ENCODE measurements around the gene RIMS4. TPM values are rescaled to one million over a fixed set of nuclear protein-coding genes. Genes with fewer than 3 reads are reported as not detected.

The RIMS4 gene
- total RNA-seq, 1 donor from 2014 or later, result 5.3 TPM

GRCh38 chr20:44850272-44850671 lies 39.9 kb upstream of the RIMS4 start:
- H3K27ac Mint-ChIP-seq, result no peak overlapping the region
- peaks cover 3% of the 10 kb centered on the region for H3K4me1 Mint-ChIP-seq
- DNase-seq (ENCODE audit: low spot score), result no peak
- TF ChIP-seq EZH2phosphoT487 (IDR thresholded peaks at IDR 0.05) (no peak), EZH2 (IDR thresholded peaks at IDR 0.05) (no peak)
- TF ChIP-seq, protein P1, sequence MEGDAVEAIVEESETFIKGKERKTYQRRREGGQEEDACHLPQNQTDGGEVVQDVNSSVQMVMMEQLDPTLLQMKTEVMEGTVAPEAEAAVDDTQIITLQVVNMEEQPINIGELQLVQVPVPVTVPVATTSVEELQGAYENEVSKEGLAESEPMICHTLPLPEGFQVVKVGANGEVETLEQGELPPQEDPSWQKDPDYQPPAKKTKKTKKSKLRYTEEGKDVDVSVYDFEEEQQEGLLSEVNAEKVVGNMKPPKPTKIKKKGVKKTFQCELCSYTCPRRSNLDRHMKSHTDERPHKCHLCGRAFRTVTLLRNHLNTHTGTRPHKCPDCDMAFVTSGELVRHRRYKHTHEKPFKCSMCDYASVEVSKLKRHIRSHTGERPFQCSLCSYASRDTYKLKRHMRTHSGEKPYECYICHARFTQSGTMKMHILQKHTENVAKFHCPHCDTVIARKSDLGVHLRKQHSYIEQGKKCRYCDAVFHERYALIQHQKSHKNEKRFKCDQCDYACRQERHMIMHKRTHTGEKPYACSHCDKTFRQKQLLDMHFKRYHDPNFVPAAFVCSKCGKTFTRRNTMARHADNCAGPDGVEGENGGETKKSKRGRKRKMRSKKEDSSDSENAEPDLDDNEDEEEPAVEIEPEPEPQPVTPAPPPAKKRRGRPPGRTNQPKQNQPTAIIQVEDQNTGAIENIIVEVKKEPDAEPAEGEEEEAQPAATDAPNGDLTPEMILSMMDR (IDR thresholded peaks at IDR 0.05), result no peak
- no peaks in the 10 kb centered on the region for H3K36me3 ChIP-seq
- no peaks in the 10 kb centered on the region for H3F3A ChIP-seq (ENCODE audit: low read depth)
- no peaks in the 10 kb centered on the region for H3K4me1 ChIP-seq
- H3K9ac ChIP-seq, result no peak overlapping the region
- no peaks in the 10 kb centered on the region for H4K20me1 ChIP-seq (ENCODE audit: low read depth)
- no peaks in the 10 kb centered on the region for H3K9me3 Mint-ChIP-seq
- no peak overlapping the region for H3K27ac ChIP-seq
- H3K79me2 ChIP-seq (ENCODE audit: low read depth), result no peaks in the 10 kb centered on the region
- H2AFZ ChIP-seq (replicated peaks), result no peak overlapping the region
- H3K4me3 ChIP-seq, result no peak overlapping the region
- no peaks in the 10 kb centered on the region for H3K9me3 ChIP-seq (ENCODE audit: low read depth)
- H3K36me3 Mint-ChIP-seq, result no peaks in the 10 kb centered on the region
- no peak overlapping the region for H3K4me3 Mint-ChIP-seq
- no peak overlapping the region for H3K4me2 ChIP-seq
- H3K27me3 Mint-ChIP-seq (ENCODE audit: insufficient read depth, low read depth), result no peaks in the 10 kb centered on the region
- no peaks in the 10 kb centered on the region for H3K27me3 ChIP-seq

DNA sequence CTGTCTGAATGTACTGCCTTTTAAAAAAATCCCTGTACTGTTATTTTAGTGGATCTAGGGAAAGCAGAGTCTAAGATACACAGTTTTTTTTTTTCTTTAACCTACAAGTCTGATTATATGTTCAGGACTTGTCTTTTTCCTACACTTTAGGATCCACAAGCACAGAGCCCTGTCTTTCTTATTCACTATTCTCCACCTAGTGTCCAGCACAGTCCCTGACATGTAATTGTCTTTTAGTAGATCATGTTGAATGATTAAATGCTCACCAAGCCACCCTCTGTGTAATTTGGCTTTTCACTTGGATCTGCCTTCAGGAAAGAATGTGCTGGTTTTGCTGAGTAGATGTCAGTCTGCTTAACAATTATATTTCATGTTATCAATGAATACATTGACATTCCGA lies 39.4 kb upstream of the RIMS4 start:
- Histone ChIP-seq H3K9me3 (ENCODE audit: low read depth) (no peaks in the 10 kb centered on the region), H3K27me3 (no peaks in the 10 kb centered on the region), H3F3A (ENCODE audit: low read depth) (no peaks in the 10 kb centered on the region), H3K4me3 (no peak overlapping the region), H4K20me1 (ENCODE audit: low read depth) (no peaks in the 10 kb centered on the region), H3K9ac (no peak overlapping the region), H3K27ac (no peak overlapping the region), H2AFZ (replicated peaks) (no peak overlapping the region), H3K4me1 (no peaks in the 10 kb centered on the region), H3K36me3 (no peaks in the 10 kb centered on the region), H3K79me2 (ENCODE audit: low read depth) (no peaks in the 10 kb centered on the region), H3K4me2 (no peak overlapping the region)
- TF ChIP-seq, protein P1 (IDR thresholded peaks at IDR 0.05), result peak; percentile 37
- no peak for TF ChIP-seq EZH2 (IDR thresholded peaks at IDR 0.05)
- DNase-seq (ENCODE audit: low spot score), result peak; percentile 31
- H3K4me1 Mint-ChIP-seq, result peaks cover 3% of the 10 kb centered on the region
- H3K27me3 Mint-ChIP-seq (ENCODE audit: insufficient read depth, low read depth), result no peaks in the 10 kb centered on the region
- H3K4me3 Mint-ChIP-seq, result no peak overlapping the region
- no peak overlapping the region for H3K27ac Mint-ChIP-seq
- H3K36me3 Mint-ChIP-seq, result no peaks in the 10 kb centered on the region
- H3K9me3 Mint-ChIP-seq, result no peaks in the 10 kb centered on the region

DNA sequence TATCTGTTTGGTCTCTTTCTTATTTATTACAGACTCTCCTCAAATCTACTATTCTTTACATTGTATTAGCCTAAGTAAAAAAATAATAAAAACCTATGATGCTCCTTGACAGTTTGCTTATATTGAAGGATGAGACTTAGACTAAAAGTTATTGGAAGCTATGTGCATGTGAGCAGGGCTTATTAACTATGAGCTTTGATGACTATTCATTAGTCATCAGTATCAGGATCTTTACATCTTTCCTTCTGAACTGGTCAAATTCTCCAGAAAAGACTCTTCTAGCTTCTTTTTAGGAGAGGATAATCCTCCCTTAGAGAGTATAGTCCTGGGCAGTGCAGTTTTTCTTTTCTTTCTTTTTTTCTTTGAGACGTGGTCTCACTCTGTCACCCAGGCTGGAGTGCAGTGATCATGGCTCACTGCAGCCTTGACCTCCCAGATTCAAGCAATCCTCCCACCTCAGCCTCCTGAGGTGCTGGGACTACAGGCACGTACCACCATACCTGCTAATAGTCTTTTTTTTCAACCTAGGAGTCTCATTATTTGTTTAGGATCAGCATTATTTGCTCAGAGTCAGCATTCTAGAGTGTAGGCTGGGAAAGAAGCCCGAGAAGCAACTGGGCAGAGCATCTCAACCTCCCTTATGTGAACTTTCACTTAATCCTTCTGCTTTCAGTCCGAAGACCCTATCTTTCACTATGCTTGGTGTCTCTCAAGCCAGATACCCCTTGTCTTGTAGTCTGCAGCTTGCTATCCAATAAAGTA lies 38.1 kb upstream of the RIMS4 start:
- DNase-seq (ENCODE audit: low spot score), result no peak

More for the DNA sequence above, 38.1 kb upstream of the RIMS4 start:
- Histone ChIP-seq H3K4me3 (no peak overlapping the region), H3K9ac (no peak overlapping the region), H3K4me2 (no peak overlapping the region), H3K27ac (no peak overlapping the region), H3K36me3 (no peaks in the 10 kb centered on the region), H3K9me3 (ENCODE audit: low read depth) (no peaks in the 10 kb centered on the region), H2AFZ (replicated peaks) (no peak overlapping the region), H3F3A (ENCODE audit: low read depth) (no peaks in the 10 kb centered on the region), H3K4me1 (no peaks in the 10 kb centered on the region), H3K27me3 (no peaks in the 10 kb centered on the region), H4K20me1 (ENCODE audit: low read depth) (no peaks in the 10 kb centered on the region), H3K79me2 (ENCODE audit: low read depth) (no peaks in the 10 kb centered on the region)
- Mint-ChIP-seq H3K36me3 (no peaks in the 10 kb centered on the region), H3K27ac (no peak overlapping the region), H3K4me3 (no peak overlapping the region), H3K27me3 (ENCODE audit: insufficient read depth, low read depth) (peaks cover 2% of the 10 kb centered on the region), H3K4me1 (peaks cover 3% of the 10 kb centered on the region), H3K9me3 (no peaks in the 10 kb centered on the region)
- TF ChIP-seq EZH2 (IDR thresholded peaks at IDR 0.05) (no peak), EZH2phosphoT487 (IDR thresholded peaks at IDR 0.05) (no peak)
- TF ChIP-seq, protein P1 (IDR thresholded peaks at IDR 0.05), result no peak

Measured in neural progenitor cell (in vitro differentiated cells).